Gastrocnemius medialis (tissue), 4 donors: Measurements from ENCODE around the gene TXNRD2.

Source experiments
- CTCF ChIP-seq, 5 experiments: fragments of 450-650 bp in 3 of 5; fragments of 200-600 bp in 2 of 5; sonication (generic) in 2 of 5; IDR thresholded peaks in 4 of 5; conservative IDR thresholded peaks in 1 of 5; 1 replicate in 4 of 5; 2 replicates in 1 of 5; pipeline ENCODE4 v1.5.1; 2016 to 2019; ENCODE audit warnings: antibody characterized with exemption in 5 of 5, mild to moderate bottlenecking in 3 of 5, moderate library complexity in 3 of 5
- POLR2A ChIP-seq, 2 donors: fragments of 450-650 bp; IDR thresholded peaks; one replicate each; pipeline ENCODE4 v1.6.1; 2017; ENCODE audit warnings: antibody characterized with exemption in 2 of 2, mild to moderate bottlenecking in 2 of 2, moderate library complexity in 2 of 2

GRCh38 chr22:19974268-19974861, 32.7 kb upstream of the TXNRD2 start:
- TF ChIP-seq POLR2A (IDR thresholded peaks at IDR 0.05) (no peak), CTCF (IDR thresholded peaks at IDR 0.05 in 4 of 5, conservative IDR thresholded peaks at IDR 0.05 in 1 of 5) (no peak)
